ENCODE measurements around the gene PPP2R3A.

Gene PPP2R3A

DNA sequence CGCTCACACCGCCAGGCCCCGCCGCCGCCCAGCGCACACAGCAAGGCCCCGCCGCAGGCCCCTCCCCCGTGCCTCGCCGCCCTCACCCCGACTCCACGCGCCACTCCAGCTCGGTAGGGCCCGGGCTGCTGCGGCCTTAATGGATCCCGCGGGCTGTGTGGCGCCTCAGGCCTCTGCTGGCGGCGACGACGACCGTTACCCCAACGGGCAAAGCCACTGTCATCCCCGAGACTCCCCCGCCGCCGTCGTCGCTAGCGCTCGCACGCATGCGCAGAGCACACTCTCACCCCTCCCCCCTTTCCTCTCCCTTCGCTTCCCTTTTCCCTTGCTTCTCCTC is 230.5 kb downstream of the PPP2R3A start, which contains the start of gene MSL2:
MSL2 (minus strand) TSS at position 272 of the 337 bp plus-strand sequence. CDS start 1,222 bp downstream, outside the sequence.
- Histone ChIP-seq H3K4me3 (ENCODE audit: severe bottlenecking) (peak within 1 kb of the TSS; percentile 89), H3K4me1 (ENCODE audit: insufficient read depth, poor library complexity, severe bottlenecking) (peaks cover 17% of the 10 kb centered on the region), H3K27me3 (ENCODE audit: insufficient read depth, poor library complexity, severe bottlenecking) (no peaks in the 10 kb centered on the region), H3K36me3 (ENCODE audit: low read depth) (peaks cover 5% of the 10 kb centered on the region; the same call in 1 of the 2 replicates), H3K9me3 (ENCODE audit: severe bottlenecking) (peaks cover 2% of the 10 kb centered on the region), H3K27ac (ENCODE audit: poor library complexity, severe bottlenecking) (peak within 1 kb of the TSS; percentile 95)
- DNase-seq (ENCODE audit: low spot score) (no peak), ATAC-seq (ENCODE audit: low read depth) (no peak)
- TF ChIP-seq, protein P1, sequence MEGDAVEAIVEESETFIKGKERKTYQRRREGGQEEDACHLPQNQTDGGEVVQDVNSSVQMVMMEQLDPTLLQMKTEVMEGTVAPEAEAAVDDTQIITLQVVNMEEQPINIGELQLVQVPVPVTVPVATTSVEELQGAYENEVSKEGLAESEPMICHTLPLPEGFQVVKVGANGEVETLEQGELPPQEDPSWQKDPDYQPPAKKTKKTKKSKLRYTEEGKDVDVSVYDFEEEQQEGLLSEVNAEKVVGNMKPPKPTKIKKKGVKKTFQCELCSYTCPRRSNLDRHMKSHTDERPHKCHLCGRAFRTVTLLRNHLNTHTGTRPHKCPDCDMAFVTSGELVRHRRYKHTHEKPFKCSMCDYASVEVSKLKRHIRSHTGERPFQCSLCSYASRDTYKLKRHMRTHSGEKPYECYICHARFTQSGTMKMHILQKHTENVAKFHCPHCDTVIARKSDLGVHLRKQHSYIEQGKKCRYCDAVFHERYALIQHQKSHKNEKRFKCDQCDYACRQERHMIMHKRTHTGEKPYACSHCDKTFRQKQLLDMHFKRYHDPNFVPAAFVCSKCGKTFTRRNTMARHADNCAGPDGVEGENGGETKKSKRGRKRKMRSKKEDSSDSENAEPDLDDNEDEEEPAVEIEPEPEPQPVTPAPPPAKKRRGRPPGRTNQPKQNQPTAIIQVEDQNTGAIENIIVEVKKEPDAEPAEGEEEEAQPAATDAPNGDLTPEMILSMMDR (IDR thresholded peaks at IDR 0.05; ENCODE audit: poor library complexity, severe bottlenecking): no peak

DNA sequence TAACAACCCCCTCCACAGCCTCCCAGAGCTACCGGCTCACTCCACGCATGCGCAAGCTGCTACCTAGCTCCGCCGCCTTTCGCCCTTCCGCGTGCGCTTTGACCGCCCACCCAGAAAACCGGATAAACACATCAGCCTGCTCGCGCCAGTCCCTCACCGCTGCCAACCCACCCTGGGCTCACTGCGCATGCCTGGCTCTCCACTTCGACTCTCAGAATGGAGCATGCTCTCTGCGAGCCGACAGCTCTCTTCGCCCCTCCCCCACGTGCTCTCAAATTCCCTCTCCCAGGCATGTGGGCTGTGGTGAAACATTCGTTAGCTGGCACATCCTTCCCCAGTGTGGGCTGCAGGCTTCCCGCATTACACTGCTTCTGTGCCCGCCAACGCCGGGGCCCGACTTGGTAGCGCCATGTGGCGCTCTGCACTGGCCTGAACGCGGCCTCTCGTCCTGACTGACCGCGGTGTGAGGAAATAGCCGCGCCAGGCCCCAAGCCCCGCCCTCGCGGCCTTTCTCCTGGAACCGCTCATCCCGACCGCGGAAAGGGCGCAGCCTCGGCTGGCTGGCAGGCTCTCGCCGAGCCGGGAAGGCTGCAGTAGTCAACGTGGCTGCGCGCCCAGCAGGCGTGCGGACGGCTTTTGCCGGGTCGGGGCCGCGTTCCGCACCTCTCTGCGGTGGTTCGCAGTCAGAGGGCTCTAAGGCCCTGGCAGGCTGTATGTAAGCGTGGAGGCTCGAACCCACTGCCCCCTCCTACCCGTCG is 231.1 kb downstream of the PPP2R3A start:
- peaks cover 17% of the 10 kb centered on the region for H3K4me1 ChIP-seq (ENCODE audit: insufficient read depth, poor library complexity, severe bottlenecking)
- peaks cover 2% of the 10 kb centered on the region for H3K9me3 ChIP-seq (ENCODE audit: severe bottlenecking)
- H3K27me3 ChIP-seq (ENCODE audit: insufficient read depth, poor library complexity, severe bottlenecking): no peaks in the 10 kb centered on the region
- peaks cover 5% of the 10 kb centered on the region; the same call in 1 of the 2 replicates for H3K36me3 ChIP-seq (ENCODE audit: low read depth)
- peak; percentile 99 for DNase-seq (ENCODE audit: low spot score)
- TF ChIP-seq, protein P1 (IDR thresholded peaks at IDR 0.05; ENCODE audit: poor library complexity, severe bottlenecking): no peak
- peak overlapping the region; percentile 89 for H3K4me3 ChIP-seq (ENCODE audit: severe bottlenecking)
- peak overlapping the region; percentile 95 for H3K27ac ChIP-seq (ENCODE audit: poor library complexity, severe bottlenecking)
- ATAC-seq (ENCODE audit: low read depth): peak; percentile 70

DNA sequence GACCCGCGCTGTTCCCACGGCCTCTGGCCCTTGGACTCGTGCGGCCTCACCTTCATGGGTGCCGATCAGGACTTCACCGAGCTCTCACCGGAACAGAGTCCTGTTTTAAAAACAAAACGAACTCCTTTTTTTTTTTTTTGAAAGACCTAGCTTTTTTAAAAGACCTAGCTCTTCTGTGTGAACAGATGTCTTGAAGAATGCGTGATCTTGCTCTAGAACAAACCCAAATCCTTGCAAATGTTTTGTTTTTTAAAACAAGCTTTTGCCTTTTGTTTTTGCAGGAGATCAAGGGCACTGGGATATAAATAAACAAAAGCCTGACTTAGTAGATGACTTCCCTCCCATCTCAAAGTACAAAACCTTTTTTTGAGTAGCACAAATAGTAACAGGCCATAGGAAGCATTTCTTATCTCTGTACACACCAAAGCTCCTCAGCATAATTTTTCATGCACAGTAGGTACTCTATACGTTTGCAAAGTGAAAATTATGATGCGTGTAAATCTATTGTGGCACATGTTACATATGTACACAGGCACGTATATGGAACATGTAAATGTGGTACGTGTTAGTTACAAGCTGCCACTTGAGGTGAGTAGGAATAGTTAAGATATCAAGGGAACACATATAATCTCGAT is 231.7 kb downstream of the PPP2R3A start:
- Histone ChIP-seq H3K27ac (ENCODE audit: poor library complexity, severe bottlenecking) (peak overlapping the region; percentile 95), H3K4me3 (ENCODE audit: severe bottlenecking) (peak overlapping the region; percentile 89), H3K36me3 (ENCODE audit: low read depth) (peaks cover 5% of the 10 kb centered on the region; the same call in 1 of the 2 replicates), H3K27me3 (ENCODE audit: insufficient read depth, poor library complexity, severe bottlenecking) (no peaks in the 10 kb centered on the region), H3K4me1 (ENCODE audit: insufficient read depth, poor library complexity, severe bottlenecking) (peaks cover 10% of the 10 kb centered on the region), H3K9me3 (ENCODE audit: severe bottlenecking) (peaks cover 2% of the 10 kb centered on the region)
- TF ChIP-seq, protein P1 (IDR thresholded peaks at IDR 0.05; ENCODE audit: poor library complexity, severe bottlenecking): no peak
- DNase-seq (ENCODE audit: low spot score) (no peak), ATAC-seq (ENCODE audit: low read depth) (no peak)
